ENCODE data around the gene TNIP2. TPM values are rescaled to one million over a fixed set of nuclear protein-coding genes. Genes with fewer than 3 reads are reported as not detected.

The TNIP2 gene
- total RNA-seq, 1 donor from 2014 or later, result 25.4 TPM

DNA sequence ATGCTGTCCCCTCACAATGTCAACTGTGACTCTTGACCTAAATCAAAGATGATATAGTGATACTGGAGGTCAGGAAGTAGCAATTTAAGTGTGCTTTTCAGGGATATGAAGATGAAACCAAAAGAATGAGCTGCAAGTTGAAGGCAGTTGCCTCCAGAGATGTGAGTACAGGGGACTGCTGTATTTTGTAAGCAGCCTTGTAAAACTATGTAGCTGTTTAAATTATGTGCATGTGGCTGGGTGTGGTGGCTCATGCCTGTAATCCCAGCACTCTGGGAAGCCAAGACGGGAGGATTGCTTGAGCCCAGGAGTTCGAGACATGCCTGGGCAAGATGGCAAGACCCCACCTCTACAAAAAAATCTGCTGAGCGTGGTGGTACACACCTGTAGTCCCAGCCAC is 15.1 kb upstream of the TNIP2 start:
- H3K9me3 Mint-ChIP-seq (ENCODE audit: unreplicated experiment), result peaks cover 3% of the 10 kb centered on the region
- TF ChIP-seq, protein P1, sequence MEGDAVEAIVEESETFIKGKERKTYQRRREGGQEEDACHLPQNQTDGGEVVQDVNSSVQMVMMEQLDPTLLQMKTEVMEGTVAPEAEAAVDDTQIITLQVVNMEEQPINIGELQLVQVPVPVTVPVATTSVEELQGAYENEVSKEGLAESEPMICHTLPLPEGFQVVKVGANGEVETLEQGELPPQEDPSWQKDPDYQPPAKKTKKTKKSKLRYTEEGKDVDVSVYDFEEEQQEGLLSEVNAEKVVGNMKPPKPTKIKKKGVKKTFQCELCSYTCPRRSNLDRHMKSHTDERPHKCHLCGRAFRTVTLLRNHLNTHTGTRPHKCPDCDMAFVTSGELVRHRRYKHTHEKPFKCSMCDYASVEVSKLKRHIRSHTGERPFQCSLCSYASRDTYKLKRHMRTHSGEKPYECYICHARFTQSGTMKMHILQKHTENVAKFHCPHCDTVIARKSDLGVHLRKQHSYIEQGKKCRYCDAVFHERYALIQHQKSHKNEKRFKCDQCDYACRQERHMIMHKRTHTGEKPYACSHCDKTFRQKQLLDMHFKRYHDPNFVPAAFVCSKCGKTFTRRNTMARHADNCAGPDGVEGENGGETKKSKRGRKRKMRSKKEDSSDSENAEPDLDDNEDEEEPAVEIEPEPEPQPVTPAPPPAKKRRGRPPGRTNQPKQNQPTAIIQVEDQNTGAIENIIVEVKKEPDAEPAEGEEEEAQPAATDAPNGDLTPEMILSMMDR (IDR thresholded peaks at IDR 0.05; ENCODE audit: partially characterized antibody, unreplicated experiment), result no peak
- no peaks in the 10 kb centered on the region for H3K27me3 Mint-ChIP-seq (ENCODE audit: unreplicated experiment)

DNA sequence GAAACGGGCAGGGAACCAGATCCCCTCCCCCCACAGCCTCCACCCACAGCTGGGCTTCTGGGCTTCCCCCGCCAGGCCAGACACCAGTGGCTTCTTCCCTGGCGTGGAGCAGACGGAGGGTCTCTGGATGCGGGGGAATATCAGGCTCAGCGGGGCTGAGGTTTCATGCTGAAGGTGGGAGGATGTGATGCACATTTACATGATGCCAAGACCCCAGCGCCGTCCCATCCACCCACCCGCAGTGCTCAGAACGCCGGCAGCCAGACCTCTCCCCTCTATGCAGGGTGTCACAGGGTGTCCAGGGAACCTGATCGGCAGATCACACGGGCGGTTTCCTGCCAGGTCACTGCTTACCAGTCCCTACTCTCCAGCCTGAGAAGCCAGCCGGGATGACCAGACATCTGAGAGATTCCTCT is 12.8 kb upstream of the TNIP2 start:
- DNase-seq, result no peak
- Mint-ChIP-seq H3K4me1 (ENCODE audit: low read depth, unreplicated experiment) (no peaks in the 10 kb centered on the region), H3K27me3 (ENCODE audit: unreplicated experiment) (peaks cover 3% of the 10 kb centered on the region), H3K4me3 (ENCODE audit: unreplicated experiment) (no peak overlapping the region), H3K36me3 (ENCODE audit: unreplicated experiment) (no peaks in the 10 kb centered on the region), H3K27ac (ENCODE audit: unreplicated experiment) (peak overlapping the region; percentile 22), H3K9me3 (ENCODE audit: unreplicated experiment) (peaks cover 3% of the 10 kb centered on the region)
- TF ChIP-seq, protein P1 (IDR thresholded peaks at IDR 0.05; ENCODE audit: partially characterized antibody, unreplicated experiment), result no peak

More for the DNA sequence above, 15.1 kb upstream of the TNIP2 start:
- no peak for DNase-seq
- H3K4me1 Mint-ChIP-seq (ENCODE audit: low read depth, unreplicated experiment), result no peaks in the 10 kb centered on the region
- no peak overlapping the region for H3K4me3 Mint-ChIP-seq (ENCODE audit: unreplicated experiment)
- H3K36me3 Mint-ChIP-seq (ENCODE audit: unreplicated experiment), result no peaks in the 10 kb centered on the region
- no peak overlapping the region for H3K27ac Mint-ChIP-seq (ENCODE audit: unreplicated experiment)

- Mint-ChIP-seq H3K9me3 (ENCODE audit: unreplicated experiment) (peaks cover 3% of the 10 kb centered on the region), H3K27ac (ENCODE audit: unreplicated experiment) (no peak overlapping the region), H3K4me1 (ENCODE audit: low read depth, unreplicated experiment) (no peaks in the 10 kb centered on the region), H3K4me3 (ENCODE audit: unreplicated experiment) (no peak overlapping the region), H3K27me3 (ENCODE audit: unreplicated experiment) (peaks cover 3% of the 10 kb centered on the region), H3K36me3 (ENCODE audit: unreplicated experiment) (no peaks in the 10 kb centered on the region)
- no peak for DNase-seq
- TF ChIP-seq, protein P1 (IDR thresholded peaks at IDR 0.05; ENCODE audit: partially characterized antibody, unreplicated experiment), result no peak
Measured at GRCh38 chr4:2768124-2768523, 12.0 kb upstream of the TNIP2 start.

DNA sequence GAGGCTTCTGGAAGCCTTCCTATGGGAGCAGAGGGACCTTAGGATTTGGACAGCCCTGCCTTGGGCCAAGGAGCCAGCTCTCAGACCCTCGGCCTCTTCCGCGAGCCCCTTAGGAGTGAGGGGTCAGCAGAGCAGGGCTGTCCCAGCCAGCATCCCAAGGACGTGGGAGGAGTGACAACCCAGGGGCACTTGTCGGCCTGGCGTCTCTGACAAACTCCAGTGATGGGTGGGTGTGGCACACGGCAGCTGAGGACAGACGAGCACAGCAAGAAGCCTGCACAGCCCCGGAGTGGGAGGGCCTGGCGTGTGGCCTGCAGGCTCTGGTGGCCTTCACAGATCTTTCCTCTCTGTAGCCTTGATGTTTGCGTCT is 11.6 kb upstream of the TNIP2 start:
- no peak for DNase-seq
- no peaks in the 10 kb centered on the region for H3K36me3 Mint-ChIP-seq (ENCODE audit: unreplicated experiment)
- H3K27ac Mint-ChIP-seq (ENCODE audit: unreplicated experiment), result no peak overlapping the region
- TF ChIP-seq, protein P1 (IDR thresholded peaks at IDR 0.05; ENCODE audit: partially characterized antibody, unreplicated experiment), result no peak
- H3K9me3 Mint-ChIP-seq (ENCODE audit: unreplicated experiment), result peaks cover 3% of the 10 kb centered on the region
- peaks cover 3% of the 10 kb centered on the region for H3K27me3 Mint-ChIP-seq (ENCODE audit: unreplicated experiment)
- no peaks in the 10 kb centered on the region for H3K4me1 Mint-ChIP-seq (ENCODE audit: low read depth, unreplicated experiment)
- no peak overlapping the region for H3K4me3 Mint-ChIP-seq (ENCODE audit: unreplicated experiment)

DNA sequence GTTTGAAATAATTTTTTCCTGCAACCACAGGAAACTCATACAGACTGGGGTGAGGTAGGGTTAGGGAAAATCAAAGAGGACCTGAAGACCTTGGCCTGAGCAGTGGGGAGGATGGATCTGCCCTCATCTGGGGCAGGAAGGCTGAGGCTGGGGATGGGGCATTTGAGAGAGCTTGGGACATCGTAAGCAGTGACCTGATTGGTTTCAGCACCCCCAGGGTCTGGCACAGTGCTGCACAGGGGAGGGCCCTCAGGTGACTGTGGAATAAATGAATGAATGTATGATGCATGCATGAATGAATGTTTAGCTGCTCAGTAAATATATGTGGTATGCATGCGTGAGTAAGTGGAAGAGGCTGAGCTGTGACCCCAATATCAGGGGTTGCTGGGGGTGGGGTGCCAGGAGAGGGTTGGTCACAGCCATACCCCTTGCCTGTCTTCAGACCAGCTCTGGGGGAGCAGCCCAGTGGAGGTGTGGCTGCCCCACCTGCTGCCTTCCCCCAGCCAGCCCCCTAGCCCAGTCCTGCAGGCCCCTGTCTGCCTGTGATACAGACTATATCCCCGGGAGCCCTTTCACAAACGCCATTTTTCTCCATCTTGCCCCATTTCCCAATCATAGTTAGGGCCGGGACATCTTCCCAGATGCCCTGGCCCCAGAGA is 11.0 kb upstream of the TNIP2 start:
- Mint-ChIP-seq H3K27ac (ENCODE audit: unreplicated experiment) (peak overlapping the region; percentile 14), H3K9me3 (ENCODE audit: unreplicated experiment) (peaks cover 8% of the 10 kb centered on the region), H3K27me3 (ENCODE audit: unreplicated experiment) (peaks cover 3% of the 10 kb centered on the region), H3K4me3 (ENCODE audit: unreplicated experiment) (no peak overlapping the region), H3K36me3 (ENCODE audit: unreplicated experiment) (no peaks in the 10 kb centered on the region), H3K4me1 (ENCODE audit: low read depth, unreplicated experiment) (no peaks in the 10 kb centered on the region)
- TF ChIP-seq, protein P1 (IDR thresholded peaks at IDR 0.05; ENCODE audit: partially characterized antibody, unreplicated experiment), result no peak
- no peak for DNase-seq
